ENCODE results near the gene SCN4A.

The SCN4A gene

DNA sequence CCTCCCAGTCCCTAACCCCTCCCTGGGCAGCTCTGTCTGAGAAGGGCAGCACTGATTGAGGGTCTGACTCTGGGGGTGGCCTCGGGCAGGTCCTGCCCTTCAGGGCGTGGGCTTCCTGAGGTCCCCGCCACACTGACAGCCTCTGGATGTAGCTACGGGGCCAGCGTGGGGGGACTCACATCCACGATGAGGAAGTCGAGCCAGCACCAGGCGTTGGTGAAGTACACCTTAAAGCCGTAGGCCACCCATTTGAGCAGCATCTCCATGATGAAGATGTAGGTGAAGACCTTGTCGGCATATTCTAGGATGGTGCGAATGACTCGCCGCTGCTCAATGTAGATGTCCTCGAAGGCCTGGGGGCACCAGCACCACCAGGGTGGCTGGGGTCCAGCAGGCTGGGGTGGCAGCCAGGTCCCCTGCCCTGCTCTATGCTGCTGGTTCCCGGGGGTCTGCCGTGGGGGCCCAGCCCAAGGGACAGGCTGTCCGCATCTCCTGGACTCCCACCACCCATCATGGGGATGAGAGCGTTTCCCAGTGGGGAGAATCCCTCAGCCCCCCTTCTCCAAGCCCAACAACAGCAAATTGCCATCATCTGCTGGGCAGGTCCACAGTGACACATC, 24.9 kb downstream of the SCN4A start:
- H3K9me3 ChIP-seq (ENCODE audit: insufficient read depth, low read length, severe bottlenecking): no peaks in the 10 kb centered on the region
- no peaks in the 10 kb centered on the region for H3K79me2 ChIP-seq (ENCODE audit: insufficient read depth, low read length)
- no peak overlapping the region for H3K9ac ChIP-seq (ENCODE audit: low read depth, low read length)
- H3K4me1 ChIP-seq (ENCODE audit: insufficient read depth, low read length): peaks cover 4% of the 10 kb centered on the region; the same call in 1 of the 2 replicates
- TF ChIP-seq, protein P1, sequence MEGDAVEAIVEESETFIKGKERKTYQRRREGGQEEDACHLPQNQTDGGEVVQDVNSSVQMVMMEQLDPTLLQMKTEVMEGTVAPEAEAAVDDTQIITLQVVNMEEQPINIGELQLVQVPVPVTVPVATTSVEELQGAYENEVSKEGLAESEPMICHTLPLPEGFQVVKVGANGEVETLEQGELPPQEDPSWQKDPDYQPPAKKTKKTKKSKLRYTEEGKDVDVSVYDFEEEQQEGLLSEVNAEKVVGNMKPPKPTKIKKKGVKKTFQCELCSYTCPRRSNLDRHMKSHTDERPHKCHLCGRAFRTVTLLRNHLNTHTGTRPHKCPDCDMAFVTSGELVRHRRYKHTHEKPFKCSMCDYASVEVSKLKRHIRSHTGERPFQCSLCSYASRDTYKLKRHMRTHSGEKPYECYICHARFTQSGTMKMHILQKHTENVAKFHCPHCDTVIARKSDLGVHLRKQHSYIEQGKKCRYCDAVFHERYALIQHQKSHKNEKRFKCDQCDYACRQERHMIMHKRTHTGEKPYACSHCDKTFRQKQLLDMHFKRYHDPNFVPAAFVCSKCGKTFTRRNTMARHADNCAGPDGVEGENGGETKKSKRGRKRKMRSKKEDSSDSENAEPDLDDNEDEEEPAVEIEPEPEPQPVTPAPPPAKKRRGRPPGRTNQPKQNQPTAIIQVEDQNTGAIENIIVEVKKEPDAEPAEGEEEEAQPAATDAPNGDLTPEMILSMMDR (IDR thresholded peaks at IDR 0.05; ENCODE audit: borderline replicate concordance, extremely low read depth, low read length, poor library complexity, severe bottlenecking): no peak
- no peak for TF ChIP-seq EZH2 (IDR thresholded peaks at IDR 0.05; ENCODE audit: borderline replicate concordance, low read depth, low read length, severe bottlenecking)
- H3K36me3 ChIP-seq (ENCODE audit: insufficient read depth, low read length): no peaks in the 10 kb centered on the region
- ATAC-seq (ENCODE audit: insufficient read depth, low read depth) (no peak), DNase-seq (no peak)
- H3K4me2 ChIP-seq (ENCODE audit: insufficient read depth, low read length): no peak overlapping the region
- H3K27ac ChIP-seq (ENCODE audit: low read length): no peak overlapping the region
- H2AFZ ChIP-seq (ENCODE audit: low read depth, low read length): no peak overlapping the region
- no peaks in the 10 kb centered on the region for H3K27me3 ChIP-seq (ENCODE audit: insufficient read depth, low read length, poor library complexity)
- H4K20me1 ChIP-seq (ENCODE audit: insufficient read depth, low read length): no peaks in the 10 kb centered on the region
- H3K4me3 ChIP-seq (ENCODE audit: low read depth in 1 of 2, low read length in 2 of 2): no peak overlapping the region

DNA sequence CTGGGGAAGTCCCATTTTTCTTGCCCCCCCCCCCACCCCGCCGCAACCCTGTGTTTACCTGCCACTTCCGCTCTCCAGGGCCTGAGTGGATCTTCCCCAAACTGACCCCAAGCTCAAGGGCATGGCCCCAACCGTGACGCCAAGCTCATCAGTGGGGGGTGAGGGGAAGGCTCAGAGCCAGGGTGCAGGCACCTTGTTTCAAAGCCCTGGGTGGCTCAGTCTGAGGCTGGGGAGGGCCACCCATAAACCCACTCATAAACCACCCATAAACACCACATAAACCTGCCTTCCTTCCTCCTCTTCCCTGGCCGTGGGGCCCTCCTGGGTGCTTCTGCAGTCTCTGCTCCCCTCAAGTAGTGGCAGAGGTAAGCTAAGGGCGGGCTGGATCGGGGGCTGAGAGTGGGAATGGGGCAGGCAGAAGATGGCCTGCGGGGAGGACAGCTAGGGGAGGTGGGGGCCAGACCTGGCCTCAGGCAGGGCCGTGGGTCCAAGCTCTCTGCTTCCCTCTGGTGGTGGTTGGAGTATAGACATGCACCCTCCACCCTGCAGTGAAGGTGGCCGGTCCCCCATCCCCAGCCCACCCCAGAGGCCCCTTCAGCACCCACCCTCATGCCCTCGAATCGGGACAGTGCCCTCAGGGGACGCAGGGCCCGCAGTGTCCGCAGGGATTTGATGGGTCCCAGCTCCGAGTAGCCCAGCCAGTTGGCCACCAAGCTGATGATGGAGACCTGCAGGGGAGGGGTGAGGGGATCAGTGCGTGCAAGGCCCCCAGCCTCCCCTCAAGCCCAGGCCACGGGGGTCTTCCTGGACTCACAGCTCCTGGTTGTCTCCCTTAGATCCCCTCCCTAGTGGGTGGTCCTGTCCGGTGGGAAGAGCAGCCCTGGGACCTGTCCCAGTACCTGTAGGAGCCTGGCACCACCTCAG, 26.0 kb downstream of the SCN4A start:
- Histone ChIP-seq H3K4me3 (ENCODE audit: low read depth in 1 of 2, low read length in 2 of 2) (no peak overlapping the region), H3K9me3 (ENCODE audit: insufficient read depth, low read length, severe bottlenecking) (no peaks in the 10 kb centered on the region), H3K4me1 (ENCODE audit: insufficient read depth, low read length) (peaks cover 4% of the 10 kb centered on the region; the same call in 1 of the 2 replicates), H3K4me2 (ENCODE audit: insufficient read depth, low read length) (no peak overlapping the region), H3K36me3 (ENCODE audit: insufficient read depth, low read length) (no peaks in the 10 kb centered on the region), H2AFZ (ENCODE audit: low read depth, low read length) (peak overlapping the region; percentile 50; the same call in 1 of the 2 replicates), H3K9ac (ENCODE audit: low read depth, low read length) (no peak overlapping the region), H3K27ac (ENCODE audit: low read length) (no peak overlapping the region), H3K27me3 (ENCODE audit: insufficient read depth, low read length, poor library complexity) (no peaks in the 10 kb centered on the region), H3K79me2 (ENCODE audit: insufficient read depth, low read length) (no peaks in the 10 kb centered on the region), H4K20me1 (ENCODE audit: insufficient read depth, low read length) (no peaks in the 10 kb centered on the region)
- DNase-seq: peak; percentile 59
- peak; percentile 94 for ATAC-seq (ENCODE audit: insufficient read depth, low read depth)
- TF ChIP-seq, protein P1 (IDR thresholded peaks at IDR 0.05; ENCODE audit: borderline replicate concordance, extremely low read depth, low read length, poor library complexity, severe bottlenecking): peak; percentile 79
- TF ChIP-seq EZH2 (IDR thresholded peaks at IDR 0.05; ENCODE audit: borderline replicate concordance, low read depth, low read length, severe bottlenecking): no peak

DNA sequence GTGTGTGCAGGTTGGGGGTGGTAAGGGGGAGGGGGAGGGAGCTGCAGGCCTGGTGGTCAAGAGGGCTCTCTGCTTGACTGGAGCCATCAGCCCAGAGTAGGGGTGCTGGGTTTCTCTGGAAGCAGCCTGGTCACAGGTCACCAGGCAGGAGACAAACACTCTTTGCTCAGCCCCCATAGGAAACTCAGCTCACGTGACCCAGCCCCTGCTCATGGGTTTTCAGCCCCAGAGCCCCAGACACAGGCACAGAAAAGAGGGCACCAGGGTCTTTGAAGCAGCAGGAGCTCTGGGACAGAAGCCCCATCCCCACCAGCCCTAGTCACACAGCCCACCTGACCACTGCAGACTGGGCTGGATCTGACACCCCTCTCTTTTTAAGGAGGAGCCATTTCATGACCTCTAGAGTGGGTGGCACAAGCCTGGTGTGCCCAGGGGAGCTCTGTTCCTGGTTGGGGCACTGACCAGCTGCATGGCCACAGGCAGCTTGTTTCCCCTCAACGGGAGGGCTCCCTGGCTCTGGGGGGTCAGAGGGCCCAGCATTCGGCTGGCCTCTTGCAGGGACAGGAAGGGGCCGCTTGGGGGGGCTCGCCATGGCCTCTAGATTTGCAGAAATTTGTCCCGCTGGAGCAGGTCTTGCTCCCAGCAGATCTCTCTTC, 26.8 kb downstream of the SCN4A start:
- H3K9me3 ChIP-seq (ENCODE audit: insufficient read depth, low read length, severe bottlenecking): no peaks in the 10 kb centered on the region
- ATAC-seq (ENCODE audit: insufficient read depth, low read depth) (no peak), DNase-seq (no peak)
- no peak overlapping the region for H3K9ac ChIP-seq (ENCODE audit: low read depth, low read length)
- no peaks in the 10 kb centered on the region for H3K79me2 ChIP-seq (ENCODE audit: insufficient read depth, low read length)
- no peaks in the 10 kb centered on the region for H4K20me1 ChIP-seq (ENCODE audit: insufficient read depth, low read length)
- H3K4me2 ChIP-seq (ENCODE audit: insufficient read depth, low read length): no peak overlapping the region
- peaks cover 4% of the 10 kb centered on the region; the same call in 1 of the 2 replicates for H3K4me1 ChIP-seq (ENCODE audit: insufficient read depth, low read length)
- TF ChIP-seq EZH2 (IDR thresholded peaks at IDR 0.05; ENCODE audit: borderline replicate concordance, low read depth, low read length, severe bottlenecking): no peak
- TF ChIP-seq, protein P1 (IDR thresholded peaks at IDR 0.05; ENCODE audit: borderline replicate concordance, extremely low read depth, low read length, poor library complexity, severe bottlenecking): no peak
- H3K27ac ChIP-seq (ENCODE audit: low read length): no peak overlapping the region
- no peaks in the 10 kb centered on the region for H3K27me3 ChIP-seq (ENCODE audit: insufficient read depth, low read length, poor library complexity)
- H2AFZ ChIP-seq (ENCODE audit: low read depth, low read length): no peak overlapping the region
- H3K36me3 ChIP-seq (ENCODE audit: insufficient read depth, low read length): no peaks in the 10 kb centered on the region
- H3K4me3 ChIP-seq (ENCODE audit: low read depth in 1 of 2, low read length in 2 of 2): no peak overlapping the region

Data from DND-41 (cell line).